Renal cortical epithelial cell (primary cell): ENCODE results near the gene NLGN2. TPM values are rescaled to one million over a fixed set of nuclear protein-coding genes. Genes with fewer than 3 reads are reported as not detected.
A peak's percentile ranks its signal among the peaks of the same experiment; 100 is the strongest.

Experiments used
- DNase-seq: peaks from one replicate; pipeline ENCODE4 v3.0.0-alpha.2; 2011; ENCODE audit warnings: low read depth
- total RNA-seq: library from RNA; depleted of rRNA; stranded (reverse); fragments of >200 nt; gene quantifications from 2 replicates; pipeline ENCODE4 v1.2.3, GENCODE V29; 2014

Gene NLGN2
- total RNA-seq, 1 donor from 2014 or later: 17.1 TPM

GRCh38 chr17:7437369-7437863 lies 29.8 kb downstream of the NLGN2 start:
- DNase-seq: no peak

DNA sequence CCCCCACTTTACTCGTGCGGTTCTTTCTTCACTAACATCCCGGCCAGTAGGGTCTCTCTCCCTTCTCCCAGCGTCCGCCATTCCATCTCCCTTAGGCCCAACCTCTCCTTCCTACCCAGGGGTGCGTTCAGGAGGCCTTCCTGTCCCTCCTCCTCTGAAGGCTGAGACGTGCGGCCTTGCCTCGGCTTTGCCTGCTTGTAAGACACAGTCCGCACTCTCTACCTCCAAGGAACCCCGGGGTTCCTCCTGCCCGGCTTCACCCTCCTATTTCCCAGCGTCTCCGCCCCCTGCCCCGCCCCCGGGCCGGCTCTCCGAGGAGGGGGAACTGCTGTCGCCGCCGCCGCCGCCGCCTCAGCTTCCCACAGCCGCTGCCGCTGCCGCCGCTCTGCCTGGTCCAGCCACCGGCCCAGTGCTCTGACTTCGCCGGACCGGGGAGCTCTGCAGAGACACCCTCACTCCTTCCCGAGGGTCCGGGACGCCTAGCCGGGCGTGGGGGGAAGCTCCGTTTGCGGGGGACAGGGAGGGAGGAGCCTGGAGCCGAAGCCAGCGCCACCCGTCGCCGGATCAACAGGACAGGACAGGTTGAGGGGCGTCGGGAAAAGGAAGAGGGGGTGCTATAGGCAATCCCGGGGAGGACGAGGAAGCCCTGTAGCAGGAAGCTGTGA lies 30.4 kb downstream of the NLGN2 start:
- no peak for DNase-seq

DNA sequence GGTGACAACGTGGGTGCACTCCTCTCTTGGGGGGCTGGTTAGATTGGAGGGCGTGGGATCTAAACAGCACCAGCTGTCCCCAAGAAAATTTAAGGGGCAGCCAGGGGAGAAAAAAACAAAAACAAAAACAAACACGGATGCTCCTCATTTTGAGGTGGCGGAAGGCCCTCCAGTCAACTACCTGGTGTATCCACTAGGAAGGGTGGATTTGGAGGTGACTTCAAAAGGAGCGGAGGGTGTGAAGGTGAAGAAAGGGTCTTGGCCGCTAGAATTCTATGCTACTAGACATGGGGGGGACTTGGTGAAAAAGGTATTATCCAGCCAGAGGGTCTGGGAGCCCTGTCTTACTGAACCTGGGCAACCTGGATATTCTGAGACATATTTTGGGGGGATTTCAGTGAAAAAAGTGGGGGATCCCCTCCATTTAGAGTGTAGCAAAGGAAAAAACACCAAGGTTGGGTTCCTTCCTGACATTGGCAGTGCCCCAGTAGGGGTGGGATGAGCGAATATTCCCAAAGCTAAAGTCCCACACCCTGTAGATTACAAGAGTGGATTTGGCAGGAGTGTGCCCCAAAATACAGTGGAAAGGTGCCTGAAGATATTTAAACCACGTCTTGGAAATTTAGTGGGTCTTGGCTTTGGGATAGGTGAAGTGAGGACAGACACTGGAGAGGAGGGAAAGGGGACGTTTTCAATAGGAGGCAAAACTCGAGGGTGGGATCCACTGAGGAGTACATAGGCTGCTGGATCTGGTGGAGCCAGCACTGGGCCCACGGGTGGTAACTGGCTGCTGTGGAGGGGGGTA lies 31.2 kb downstream of the NLGN2 start:
- no peak for DNase-seq

- DNase-seq: no peak
These were observed 31.9 kb downstream of the NLGN2 start, which contains the start of gene FGF11 for GRCh38 chr17:7439462-7440112. Gene FGF11 (plus strand): TSS chr17:7439512. CDS start chr17:7439621, 109 bp downstream.

- peak; percentile 19 for DNase-seq
These were observed 32.6 kb downstream of the NLGN2 start for GRCh38 chr17:7440113-7440833.

DNA sequence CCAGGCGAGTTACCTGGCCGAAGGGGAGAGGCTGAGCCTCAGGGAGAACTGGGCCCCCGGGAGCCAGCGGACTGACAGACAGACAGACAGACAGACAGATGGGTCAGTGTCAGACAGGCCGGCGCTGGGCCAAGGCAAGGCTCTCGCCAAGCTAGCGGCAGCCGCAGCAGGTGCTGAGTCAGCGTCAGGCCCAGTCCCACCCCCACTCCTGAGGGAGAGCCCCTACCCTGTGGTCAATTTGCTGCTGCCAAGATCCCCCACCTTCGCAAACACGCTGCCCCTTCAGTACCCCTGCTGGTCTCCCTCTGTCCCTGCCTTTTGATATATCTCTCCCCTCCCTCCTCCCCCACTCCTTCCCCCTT lies 33.2 kb downstream of the NLGN2 start:
- peak; percentile 33 for DNase-seq

GRCh38 chr17:7441266-7441665 lies 33.6 kb downstream of the NLGN2 start:
- DNase-seq: no peak

- no peak for DNase-seq
These were observed 34.5 kb downstream of the NLGN2 start for GRCh38 chr17:7442142-7442541.

GRCh38 chr17:7443499-7444485 lies 36.1 kb downstream of the NLGN2 start:
- no peak for DNase-seq

DNA sequence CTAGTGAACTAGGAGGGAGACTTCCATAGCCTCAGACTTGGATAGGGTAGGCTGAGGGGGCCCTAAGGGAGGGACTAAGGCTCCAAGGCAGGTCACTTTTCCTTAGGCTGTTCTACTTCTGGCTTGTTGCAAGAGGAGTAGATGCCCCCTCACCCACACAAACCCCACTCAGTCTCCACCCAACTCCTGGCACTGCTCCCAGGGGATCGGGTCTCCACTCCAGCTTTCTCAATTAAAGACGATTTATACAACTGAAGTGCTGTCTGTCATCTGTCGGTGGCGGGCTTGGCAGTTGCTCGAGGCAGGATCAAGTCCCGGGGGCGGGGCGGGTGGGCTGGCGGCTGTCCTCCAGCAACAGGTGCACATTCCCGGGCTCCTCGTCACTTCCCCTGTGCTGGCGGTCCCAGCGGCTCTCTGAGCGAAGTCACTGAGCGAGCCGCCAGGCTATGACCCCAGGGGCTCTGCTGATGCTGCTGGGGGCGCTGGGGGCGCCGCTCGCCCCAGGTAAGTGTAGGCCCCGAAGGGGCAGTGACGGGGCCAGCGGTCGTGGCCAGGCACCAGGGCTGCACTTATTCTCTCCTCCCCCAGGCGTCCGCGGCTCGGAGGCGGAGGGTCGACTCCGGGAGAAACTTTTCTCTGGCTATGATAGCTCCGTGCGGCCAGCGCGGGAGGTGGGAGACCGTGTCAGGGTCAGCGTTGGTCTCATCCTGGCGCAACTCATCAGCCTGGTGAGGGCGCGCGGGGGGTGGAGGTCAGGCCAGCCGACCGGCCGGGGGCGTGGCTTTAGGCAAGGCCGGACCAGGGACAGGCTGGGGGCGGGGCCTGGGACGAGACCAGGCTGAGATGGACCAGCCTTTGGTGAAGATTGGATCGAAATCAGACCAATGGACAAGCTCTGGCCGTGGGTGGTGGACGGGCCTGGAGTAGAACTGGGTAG lies 37.3 kb downstream of the NLGN2 start, which contains the start of gene CHRNB1:
TSS of gene CHRNB1 (plus strand) at position 380 of the 937 bp plus-strand sequence. CDS start at position 447, 67 bp downstream.
- DNase-seq: peak; percentile 44

DNA sequence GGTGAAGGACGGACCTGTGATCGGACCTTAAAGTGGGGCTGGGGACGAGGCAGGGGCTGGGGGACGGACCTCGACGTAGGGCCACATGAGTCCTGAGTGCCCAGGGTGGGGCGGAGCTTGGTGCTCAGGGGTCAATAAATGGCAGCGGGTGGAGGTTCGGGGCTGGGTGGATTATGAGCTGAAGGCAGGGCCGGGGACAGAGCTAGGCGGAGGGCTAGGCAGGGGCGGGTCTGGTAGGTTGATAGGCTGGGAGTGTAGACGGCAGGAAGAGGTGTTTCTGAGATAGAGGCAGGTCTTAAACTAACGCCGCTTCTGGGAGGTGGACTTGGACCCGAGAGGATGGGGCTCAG lies 37.9 kb downstream of the NLGN2 start:
- peak; percentile 29 for DNase-seq

DNA sequence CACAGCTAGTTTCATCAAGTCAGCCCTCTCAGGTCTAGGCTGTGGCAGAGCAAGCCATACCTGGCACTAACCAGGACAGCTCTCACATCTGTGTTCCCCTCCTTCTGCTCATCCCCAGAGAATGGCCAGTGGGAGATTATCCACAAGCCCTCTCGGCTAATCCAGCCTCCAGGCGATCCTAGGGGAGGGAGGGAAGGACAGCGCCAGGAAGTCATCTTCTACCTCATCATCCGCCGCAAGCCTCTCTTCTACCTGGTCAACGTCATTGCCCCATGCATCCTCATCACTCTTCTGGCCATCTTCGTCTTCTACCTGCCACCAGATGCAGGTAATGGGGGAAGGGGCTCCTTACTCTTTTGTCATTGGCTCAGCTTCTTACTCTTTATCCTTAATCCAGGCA lies 40.8 kb downstream of the NLGN2 start:
- no peak for DNase-seq

GRCh38 chr17:7459961-7460545 lies 52.4 kb downstream of the NLGN2 start:
- DNase-seq: no peak

- no peak for DNase-seq
These were observed 53.4 kb downstream of the NLGN2 start for GRCh38 chr17:7460850-7461660.

GRCh38 chr17:7462474-7463371 lies 55.1 kb downstream of the NLGN2 start:
- no peak for DNase-seq

- no peak for DNase-seq
These were observed 55.8 kb downstream of the NLGN2 start for GRCh38 chr17:7463372-7463846.

GRCh38 chr17:7464081-7464480 lies 56.4 kb downstream of the NLGN2 start:
- no peak for DNase-seq
